ENCODE data around the gene CROCC.

Gene CROCC

GRCh38 chr1:16969651-16970050 is 47.9 kb downstream of the CROCC start:
- no peak for DNase-seq

DNA sequence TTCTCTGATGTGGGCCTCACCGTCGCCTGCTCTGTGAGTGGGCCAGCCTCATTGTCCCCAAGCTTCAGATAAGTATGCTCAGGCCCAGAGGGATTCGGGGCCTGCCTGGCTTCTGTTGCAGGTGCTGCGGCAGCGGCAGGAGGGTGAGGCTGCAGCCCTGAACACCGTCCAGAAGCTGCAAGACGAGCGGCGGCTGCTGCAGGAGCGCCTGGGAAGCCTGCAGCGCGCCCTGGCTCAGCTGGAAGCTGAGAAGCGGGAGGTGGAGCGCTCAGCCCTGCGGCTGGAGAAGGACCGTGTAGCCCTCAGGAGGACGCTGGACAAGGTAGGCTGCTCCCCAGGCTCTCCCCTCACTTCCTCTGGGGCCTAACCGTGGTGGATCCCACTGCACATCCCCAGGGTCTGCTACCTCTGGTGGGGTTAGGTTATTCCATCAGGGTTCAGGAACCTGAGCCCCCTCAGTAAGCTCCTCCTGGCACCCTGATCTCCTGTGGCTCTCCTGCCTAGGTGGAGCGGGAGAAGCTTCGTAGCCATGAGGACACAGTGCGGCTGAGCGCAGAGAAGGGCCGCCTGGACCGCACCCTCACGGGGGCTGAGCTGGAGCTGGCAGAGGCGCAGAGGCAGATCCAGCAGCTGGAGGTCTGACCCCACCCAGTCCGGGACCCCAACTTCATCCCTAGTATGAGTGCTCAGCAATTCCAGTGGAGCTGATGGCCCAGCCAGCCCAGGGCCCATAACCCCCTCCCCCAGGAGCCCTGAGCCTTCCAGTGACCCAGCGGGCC is 48.6 kb downstream of the CROCC start:
- no peak for DNase-seq

GRCh38 chr1:16971341-16972188 is 49.8 kb downstream of the CROCC start:
- no peak for DNase-seq

- no peak for DNase-seq
Measured at GRCh38 chr1:16972189-16972895, 50.6 kb downstream of the CROCC start.

- no peak for DNase-seq
Measured at GRCh38 chr1:16973215-16973614, 51.5 kb downstream of the CROCC start.

DNA sequence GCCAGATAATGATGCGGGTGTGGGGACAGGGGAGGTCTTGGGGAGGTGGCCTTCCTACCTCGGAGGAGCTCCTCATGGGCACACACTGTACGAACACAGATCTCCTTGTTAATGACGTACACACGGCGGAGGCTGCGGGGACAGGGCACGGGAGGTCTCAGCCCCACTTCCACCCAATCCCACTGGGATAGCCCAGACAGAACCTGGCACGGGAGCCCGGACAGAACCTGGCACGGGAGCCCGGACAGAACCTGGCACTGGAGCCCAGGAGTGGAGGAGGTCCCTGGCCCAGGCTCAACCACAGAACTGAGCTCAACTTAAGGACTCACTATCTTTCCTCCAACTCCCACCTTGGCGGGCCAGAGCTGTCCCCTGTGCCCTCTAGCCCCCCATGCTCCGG is 53.5 kb downstream of the CROCC start:
- no peak for DNase-seq

DNA sequence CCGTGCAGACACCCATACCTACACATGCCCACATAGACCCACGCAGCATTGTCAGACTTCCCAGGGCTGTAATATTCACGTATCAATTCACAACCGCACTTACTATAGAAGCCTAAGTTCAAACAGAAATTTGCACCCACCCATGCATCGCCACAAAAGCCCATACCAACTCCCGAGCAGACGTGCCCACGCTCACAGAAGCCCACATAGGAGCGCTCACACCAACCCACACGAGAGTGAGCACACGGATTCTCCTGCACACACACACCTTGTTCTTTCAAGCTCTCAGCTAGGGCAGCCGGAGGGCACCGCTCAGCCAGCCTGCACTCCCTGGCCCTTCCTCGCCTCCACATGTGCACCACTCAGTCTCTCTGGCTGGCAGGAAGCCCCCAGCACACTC is 54.1 kb downstream of the CROCC start:
- DNase-seq = no peak

DNA sequence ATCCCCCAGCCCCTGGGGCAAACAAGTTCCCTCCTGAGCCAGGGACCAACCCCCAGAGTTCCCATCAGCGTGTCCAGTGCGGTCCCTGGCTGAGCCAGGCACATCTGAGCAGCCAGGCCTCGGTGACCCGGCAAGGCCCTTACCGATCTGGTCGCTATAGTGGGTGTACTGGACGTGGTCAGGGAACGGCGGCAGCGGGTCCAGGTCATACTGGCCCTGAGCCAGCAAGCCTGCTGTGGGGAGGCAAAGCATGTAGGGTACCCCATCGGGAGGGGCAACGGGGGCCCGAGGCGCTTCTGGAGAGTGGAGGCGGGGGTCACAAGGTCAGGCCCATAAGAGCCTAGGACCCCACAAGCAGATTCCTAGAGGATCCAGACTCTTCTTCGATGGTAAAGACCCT is 55.2 kb downstream of the CROCC start:
- DNase-seq = no peak

GRCh38 chr1:16977377-16977776 is 55.6 kb downstream of the CROCC start:
- no peak for DNase-seq

DNA sequence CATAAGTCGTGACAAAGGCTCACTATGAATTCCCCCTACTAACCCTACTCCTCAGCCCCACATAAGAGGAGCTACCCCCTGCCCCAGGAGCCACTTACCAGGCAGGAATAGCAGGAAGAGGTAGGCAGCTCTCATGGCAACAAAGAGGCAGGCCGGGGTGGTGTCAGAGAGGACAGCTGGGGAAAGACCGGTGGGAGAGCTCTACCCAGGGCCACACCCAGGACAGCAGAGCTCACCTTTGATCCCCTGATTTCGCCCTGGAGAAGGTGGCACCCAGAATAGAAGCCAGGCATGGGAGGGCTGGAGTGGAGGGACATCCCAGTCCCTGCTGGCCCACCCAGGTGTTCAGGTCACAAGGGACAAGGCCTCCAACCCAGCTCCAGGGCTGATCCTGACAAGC is 56.4 kb downstream of the CROCC start:
- no peak for DNase-seq

- DNase-seq = no peak
Measured at GRCh38 chr1:16978567-16979474, 57.1 kb downstream of the CROCC start.

DNA sequence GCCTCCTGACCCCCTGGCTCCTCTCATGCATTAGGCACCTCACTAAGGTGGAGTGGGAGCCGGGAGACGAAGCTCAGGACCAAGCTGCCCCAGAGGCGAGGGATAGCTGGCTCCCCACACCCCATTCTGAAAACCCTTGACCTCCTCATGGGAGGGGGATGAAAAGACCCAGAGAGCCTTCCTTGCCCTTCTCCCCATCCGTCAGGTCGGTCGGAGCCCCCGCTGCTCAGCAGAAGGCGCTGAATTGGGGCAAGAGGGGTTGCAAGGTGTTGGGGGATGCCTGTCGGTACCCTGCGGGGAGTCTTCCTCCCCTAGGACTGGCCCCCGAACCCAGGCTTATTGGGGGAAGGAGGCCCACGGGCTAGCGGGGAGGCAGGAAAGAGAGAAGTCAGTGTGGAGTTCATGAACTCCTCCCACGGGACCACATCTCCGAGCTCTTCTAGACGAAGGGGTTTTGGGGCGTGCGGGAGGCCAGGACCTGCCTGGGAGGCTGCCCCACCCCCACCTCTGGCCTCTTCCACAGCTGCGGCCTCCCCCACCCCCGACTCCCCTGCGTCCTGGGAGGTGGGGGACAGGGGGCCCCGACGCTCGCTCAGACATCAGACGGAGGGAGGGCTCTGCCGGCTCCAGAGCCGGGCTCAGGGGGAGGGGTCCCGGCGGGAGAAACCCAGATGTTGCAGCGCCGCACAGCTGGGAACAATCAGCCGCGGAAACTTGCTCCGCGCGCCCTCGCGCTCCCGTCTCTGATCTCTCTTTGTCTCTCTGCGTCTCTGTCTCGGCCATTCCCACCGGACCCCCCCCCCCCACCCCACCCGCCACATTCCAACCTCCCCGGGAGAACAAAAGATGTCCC is 58.0 kb downstream of the CROCC start:
- DNase-seq = no peak

DNA sequence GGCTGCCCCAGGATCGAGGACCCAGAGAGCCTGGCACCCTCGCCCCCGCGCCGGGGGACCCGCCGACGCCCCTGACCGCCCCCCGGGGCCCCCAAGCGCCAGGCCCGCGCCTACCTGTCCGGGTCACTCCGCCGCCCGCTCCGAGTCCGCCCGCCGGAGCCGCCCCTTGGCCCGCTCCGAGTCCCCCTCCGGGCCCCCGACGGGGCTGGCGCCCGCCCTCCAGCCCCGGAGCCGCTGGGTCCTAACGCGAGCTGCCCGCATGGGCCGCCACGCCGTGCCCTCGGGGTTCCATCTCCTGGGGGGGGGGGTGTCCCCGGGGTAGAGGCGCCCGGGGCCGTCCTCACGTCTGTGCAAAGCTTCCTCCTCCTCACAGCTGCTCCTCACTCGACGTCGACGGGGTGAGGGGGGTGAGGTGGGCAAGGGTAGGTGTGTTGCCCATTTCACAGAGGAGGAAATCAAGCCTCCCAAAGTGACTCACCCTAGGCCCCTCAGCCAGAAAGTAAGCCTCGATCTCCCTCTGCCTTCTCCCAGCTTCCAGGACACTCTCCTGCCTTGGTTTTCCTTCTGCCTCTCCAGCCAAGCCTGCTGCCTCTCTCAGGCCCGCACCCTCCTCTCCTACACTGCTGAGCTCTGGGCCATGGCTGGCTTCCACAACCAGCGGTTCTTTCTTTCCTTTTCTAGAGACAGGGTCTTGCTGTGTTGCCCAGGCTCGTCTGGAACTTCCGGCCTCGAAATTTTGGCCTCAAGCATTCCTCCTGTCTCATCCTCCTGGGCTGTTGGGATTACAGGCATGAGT is 58.9 kb downstream of the CROCC start, which contains the start of gene MFAP2:
TSS of gene MFAP2 (minus strand) at position 148 of the 796 bp plus-strand sequence. CDS start 2,347 bp downstream, outside the sequence.
- DNase-seq = no peak

GRCh38 chr1:16981269-16981849 is 59.6 kb downstream of the CROCC start:
- DNase-seq = no peak

- no peak for DNase-seq
Measured at GRCh38 chr1:16982902-16983301, 61.2 kb downstream of the CROCC start.

- DNase-seq = no peak
Measured at GRCh38 chr1:16983649-16984048, 61.9 kb downstream of the CROCC start.

DNA sequence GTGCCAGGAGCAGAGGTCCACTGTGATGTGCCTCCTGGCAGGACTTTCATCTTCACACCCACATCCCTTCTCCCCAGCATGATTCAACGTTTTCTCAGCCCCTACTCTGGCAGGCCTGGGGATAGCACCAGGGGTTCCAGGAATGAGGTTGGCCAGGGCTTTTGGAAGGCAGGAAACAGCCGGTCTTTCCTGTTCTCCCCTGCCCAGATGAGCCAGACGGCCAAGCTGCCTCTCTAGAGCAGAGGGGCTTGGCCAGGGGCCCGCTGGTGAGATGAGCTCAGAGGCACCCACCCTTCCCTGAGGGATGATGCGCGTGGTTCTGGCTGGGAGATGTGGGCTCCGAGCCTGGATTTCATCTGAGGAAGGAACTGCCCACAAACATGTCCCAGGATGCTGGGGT is 63.0 kb downstream of the CROCC start:
- no peak for DNase-seq

- DNase-seq = no peak
Measured at GRCh38 chr1:16986113-16986512, 64.4 kb downstream of the CROCC start.

DNA sequence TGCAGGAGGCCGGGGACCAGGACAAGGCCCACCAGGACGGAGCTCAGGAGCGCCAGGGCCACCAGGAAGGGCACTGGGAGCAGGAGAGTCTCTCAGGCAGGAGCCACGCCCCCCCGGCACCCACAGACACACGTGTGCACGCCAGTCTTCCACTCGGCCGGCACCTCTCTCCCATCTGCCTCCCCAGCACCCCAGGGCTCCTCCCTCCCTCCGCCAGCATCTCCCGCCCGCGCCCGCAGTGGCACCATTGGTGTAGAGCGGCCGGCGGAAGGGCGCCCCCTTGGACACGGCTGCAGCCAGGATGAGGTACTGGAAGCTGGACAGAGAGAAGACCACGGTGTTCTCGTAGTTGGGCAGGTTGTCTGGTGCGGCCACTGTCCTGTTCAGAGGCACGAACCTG is 64.8 kb downstream of the CROCC start:
- DNase-seq = no peak

DNA sequence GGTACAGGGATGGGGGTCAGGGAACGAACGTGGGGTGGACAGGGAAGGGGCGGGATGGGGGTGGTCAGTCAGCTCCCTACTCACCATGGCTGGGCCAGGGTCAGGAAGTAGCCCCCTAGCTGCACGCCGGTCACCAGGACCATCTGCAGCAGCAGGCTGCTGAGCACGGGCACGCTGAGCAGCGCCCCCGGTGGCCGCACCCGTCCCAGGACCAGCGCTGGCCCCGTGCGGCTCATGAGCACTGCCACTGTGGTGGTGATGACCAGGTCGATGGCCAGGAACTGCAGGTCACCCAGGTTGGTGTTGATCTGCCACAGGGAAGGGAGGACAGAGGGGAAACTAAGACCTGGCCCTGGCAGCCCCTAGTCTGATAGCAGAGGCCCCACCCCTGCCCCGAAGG is 65.2 kb downstream of the CROCC start:
- no peak for DNase-seq

Measured in T-helper 2 cell (primary cell).